Lung (tissue), 12 donors: ENCODE measurements around the gene PRSS1. TPM values are rescaled to one million over a fixed set of nuclear protein-coding genes. Genes with fewer than 3 reads are reported as not detected.
"Not testable (repeated sequence)": the region's sequence is repeated elsewhere in the genome, so short reads cannot be mapped to it uniquely, and the experiment has no call there.

Experiments used
- ATAC-seq: fragments of 200-7000 bp; cut with Tn5 transposase; one replicate; pipeline ENCODE4 v1.9.1; 2020; ENCODE audit warnings: moderate number of reproducible peaks; ENCODE audit not compliant: insufficient read depth, low FRiP score
- DNase-seq, 3 donors: peaks; one replicate each; pipeline ENCODE4 v3.0.0-alpha.2; 2013 to 2017
- H3K27ac ChIP-seq, 2 donors: one replicate each; pipeline ENCODE4 v1.5.1; 2013; ENCODE audit warnings: mild to moderate bottlenecking in 2 of 2, moderate library complexity in 2 of 2, control low read depth in 1 of 2, inconsistent platforms in 1 of 2, low read depth in 1 of 2, low read length in 1 of 2
- H3K27me3 ChIP-seq, 3 donors: one replicate each; pipeline ENCODE4 v1.5.1; 2013; ENCODE audit warnings: low read length in 2 of 3; ENCODE audit not compliant: control insufficient read depth in 3 of 3, insufficient read depth in 3 of 3
- H3K36me3 ChIP-seq, 4 donors: one replicate each; pipeline ENCODE4 v1.5.1; 2013; ENCODE audit warnings: low read length in 4 of 4, mild to moderate bottlenecking in 1 of 4, moderate library complexity in 1 of 4; ENCODE audit not compliant: control insufficient read depth in 4 of 4, insufficient read depth in 4 of 4
- H3K4me1 ChIP-seq, 5 donors: one replicate each; pipeline ENCODE4 v1.5.1; 2013; ENCODE audit warnings: low read length in 5 of 5, mild to moderate bottlenecking in 2 of 5, moderate library complexity in 1 of 5; ENCODE audit not compliant: control insufficient read depth in 5 of 5, insufficient read depth in 5 of 5
- H3K4me3 ChIP-seq: one replicate; pipeline ENCODE4 v1.5.1; 2013; ENCODE audit warnings: mild to moderate bottlenecking, control low read depth, moderate library complexity
- H3K9ac ChIP-seq, 2 donors: one replicate each; pipeline ENCODE4 v1.5.1; 2013; ENCODE audit warnings: low read length in 2 of 2, control low read depth in 1 of 2; ENCODE audit not compliant: insufficient read depth in 1 of 2
- H3K9me3 ChIP-seq, 4 donors: one replicate each; pipeline ENCODE4 v1.5.1; 2013; ENCODE audit warnings: low read length in 3 of 4, mild to moderate bottlenecking in 1 of 4, moderate library complexity in 1 of 4; ENCODE audit not compliant: control insufficient read depth in 4 of 4, insufficient read depth in 3 of 4
- WGBS, 2 donors: extraction: QIAGEN DNeasy Blood & Tissue Kit; methylation state at CpG; one replicate each; pipeline ENCODE4 v1.1.7; 2013; 5-methylcytosine and 5-hydroxymethylcytosine counted together
- polyA plus RNA-seq, 2 donors: library from polyadenylated mRNA; stranded (reverse); fragments of 200-250 nt; gene quantifications; one replicate each; pipeline ENCODE4 v1.2.1, GENCODE V29; 2013
- total RNA-seq, 2 donors: library from RNA; depleted of rRNA in 1 of 2; stranded (reverse); fragments of >200 nt in 1 of 2; gene quantifications; one replicate each; pipeline ENCODE4 v1.2.1, GENCODE V29; 2014 to 2021
- TF ChIP-seq, protein P1 (sequence below): IDR thresholded peaks from 2 replicates; pipeline ENCODE4 v1.5.1; 2012; ENCODE audit warnings: mild to moderate bottlenecking; ENCODE audit errors: control extremely low read depth, extremely low read depth
- donor health status: control.
- donor health status: control.
- donor health status: Bipolar disorder and iron deficiency.
- donor health status: healthy.
- donor health status: DM: yes; HTN: yes; CAD: no.

PRSS1 gene
- total and polyA plus RNA-seq, 4 donors = 0.41 to 16.8 (median 1.1) TPM; not detected in 1

DNA sequence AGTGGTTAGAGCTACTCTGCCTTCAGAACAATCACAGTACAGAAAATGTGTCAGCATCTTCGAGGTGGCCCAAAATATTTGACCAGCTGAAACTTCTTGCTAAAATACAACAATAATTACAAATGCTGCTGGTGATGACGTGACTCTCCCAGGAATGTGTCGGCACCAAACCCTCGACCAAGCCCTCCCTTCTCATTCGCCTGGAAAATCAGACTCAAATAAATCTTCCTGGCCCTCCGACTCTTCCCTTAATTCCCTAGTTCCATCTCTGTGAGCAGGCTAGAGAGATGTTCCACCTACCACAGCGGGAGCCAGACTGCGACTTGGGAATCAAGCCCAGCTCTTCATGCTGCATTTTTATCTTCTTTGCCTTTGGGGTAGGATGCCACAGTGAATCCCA is 25.6 kb downstream of the PRSS1 start:
- 47 to 60% methylated on average over 8 of the region's 8 CpGs for WGBS, 2 donors
- ATAC-seq = no peak

DNA sequence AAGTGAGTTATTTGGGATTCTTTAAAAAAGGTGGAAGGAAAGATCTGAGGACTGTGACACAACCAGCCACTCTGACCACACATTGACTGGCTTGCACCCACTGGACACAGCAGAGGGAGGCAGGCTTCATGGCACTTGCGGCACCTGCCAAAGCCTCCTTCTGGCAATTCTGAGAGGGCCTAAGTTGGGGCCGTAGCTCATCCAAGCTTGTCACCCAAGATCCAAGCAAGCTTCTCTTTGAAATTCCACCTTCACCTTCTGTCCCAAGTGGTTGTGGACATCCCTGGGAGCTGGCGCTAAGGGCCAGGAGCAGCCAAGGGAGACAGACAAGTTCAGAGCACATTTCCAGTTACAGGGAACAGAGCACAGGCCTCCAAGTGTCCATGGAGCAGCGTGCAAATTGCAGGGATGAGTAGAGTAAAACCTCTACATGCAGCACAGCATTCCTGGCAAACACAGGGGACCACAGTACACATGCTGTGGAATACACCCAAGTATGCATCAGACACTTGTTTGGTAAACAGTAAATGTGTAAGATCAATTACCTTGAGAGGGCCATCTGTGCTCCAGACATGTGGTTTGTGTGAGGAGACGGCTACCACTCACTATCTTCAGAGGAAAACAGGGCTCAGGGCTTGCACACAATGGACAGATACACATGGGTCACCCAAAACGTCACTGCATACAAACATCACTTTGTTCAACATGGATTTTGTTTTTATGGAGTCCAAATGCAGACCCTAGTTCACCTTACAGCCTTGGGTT is 26.3 kb downstream of the PRSS1 start:
- not testable (repeated sequence) for H3K9ac ChIP-seq, H3K27ac ChIP-seq, H3K27me3 ChIP-seq, H3K9me3 ChIP-seq, ATAC-seq, DNase-seq, H3K4me3 ChIP-seq, H3K36me3 ChIP-seq, H3K4me1 ChIP-seq
- 69 to 74% methylated on average over 6 of the region's 6 CpGs for WGBS, 2 donors

More for the DNA sequence above, 25.6 kb downstream of the PRSS1 start:
- H3K4me1 ChIP-seq = no peaks in the 10 kb centered on the region
- TF ChIP-seq, protein P1, sequence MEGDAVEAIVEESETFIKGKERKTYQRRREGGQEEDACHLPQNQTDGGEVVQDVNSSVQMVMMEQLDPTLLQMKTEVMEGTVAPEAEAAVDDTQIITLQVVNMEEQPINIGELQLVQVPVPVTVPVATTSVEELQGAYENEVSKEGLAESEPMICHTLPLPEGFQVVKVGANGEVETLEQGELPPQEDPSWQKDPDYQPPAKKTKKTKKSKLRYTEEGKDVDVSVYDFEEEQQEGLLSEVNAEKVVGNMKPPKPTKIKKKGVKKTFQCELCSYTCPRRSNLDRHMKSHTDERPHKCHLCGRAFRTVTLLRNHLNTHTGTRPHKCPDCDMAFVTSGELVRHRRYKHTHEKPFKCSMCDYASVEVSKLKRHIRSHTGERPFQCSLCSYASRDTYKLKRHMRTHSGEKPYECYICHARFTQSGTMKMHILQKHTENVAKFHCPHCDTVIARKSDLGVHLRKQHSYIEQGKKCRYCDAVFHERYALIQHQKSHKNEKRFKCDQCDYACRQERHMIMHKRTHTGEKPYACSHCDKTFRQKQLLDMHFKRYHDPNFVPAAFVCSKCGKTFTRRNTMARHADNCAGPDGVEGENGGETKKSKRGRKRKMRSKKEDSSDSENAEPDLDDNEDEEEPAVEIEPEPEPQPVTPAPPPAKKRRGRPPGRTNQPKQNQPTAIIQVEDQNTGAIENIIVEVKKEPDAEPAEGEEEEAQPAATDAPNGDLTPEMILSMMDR = no peak
- no peak for DNase-seq
- H3K36me3 ChIP-seq = no peaks in the 10 kb centered on the region
- H3K9ac ChIP-seq = no peak overlapping the region
- peaks cover 0 to 3% (median 0%) of the 10 kb centered on the region in 3 donors for H3K27me3 ChIP-seq
- H3K4me3 ChIP-seq = no peak overlapping the region
- no peak overlapping the region for H3K27ac ChIP-seq
- H3K9me3 ChIP-seq = no peaks in the 10 kb centered on the region

DNA sequence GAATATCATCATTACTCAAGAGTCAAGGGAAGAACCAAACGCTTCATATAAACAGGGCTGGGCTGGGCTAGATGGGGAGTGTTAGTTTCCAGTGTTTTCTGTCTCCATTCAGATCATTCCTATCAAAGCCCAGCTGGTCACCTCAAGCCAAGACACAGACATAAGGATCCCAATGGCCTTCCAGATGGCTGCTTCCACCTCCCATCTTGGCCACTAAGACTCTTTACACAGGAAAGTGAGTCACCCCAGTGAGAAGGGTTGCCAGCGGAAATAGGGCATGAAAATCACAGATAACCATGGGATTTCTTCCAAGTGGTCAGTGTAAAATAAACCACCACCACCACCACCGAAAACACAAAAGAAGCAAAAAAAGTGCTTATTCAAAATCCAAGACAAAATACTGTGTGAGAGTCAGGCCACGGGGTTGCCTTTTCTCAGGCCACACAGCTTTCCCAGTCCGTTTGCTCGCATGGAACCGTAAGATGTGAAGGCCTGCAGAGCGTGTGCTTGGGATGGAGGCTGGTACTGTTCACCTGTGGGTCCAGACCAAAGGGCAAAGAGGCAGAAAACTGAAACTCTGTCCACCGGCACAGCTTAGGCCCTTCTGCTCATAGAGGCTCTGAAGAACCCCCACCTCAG is 27.1 kb downstream of the PRSS1 start:
- Histone ChIP-seq H3K36me3 (no peaks in the 10 kb centered on the region), H3K4me1 (no peaks in the 10 kb centered on the region), H3K27me3 (peaks cover 0 to 3% (median 0%) of the 10 kb centered on the region in 3 donors), H3K9ac (no peak overlapping the region), H3K4me3 (no peak overlapping the region), H3K9me3 (no peaks in the 10 kb centered on the region), H3K27ac (no peak overlapping the region)
- 65 to 68% methylated on average over 9 of the region's 9 CpGs for WGBS, 2 donors
- DNase-seq (no peak), ATAC-seq (no peak)
- TF ChIP-seq, protein P1 = no peak

DNA sequence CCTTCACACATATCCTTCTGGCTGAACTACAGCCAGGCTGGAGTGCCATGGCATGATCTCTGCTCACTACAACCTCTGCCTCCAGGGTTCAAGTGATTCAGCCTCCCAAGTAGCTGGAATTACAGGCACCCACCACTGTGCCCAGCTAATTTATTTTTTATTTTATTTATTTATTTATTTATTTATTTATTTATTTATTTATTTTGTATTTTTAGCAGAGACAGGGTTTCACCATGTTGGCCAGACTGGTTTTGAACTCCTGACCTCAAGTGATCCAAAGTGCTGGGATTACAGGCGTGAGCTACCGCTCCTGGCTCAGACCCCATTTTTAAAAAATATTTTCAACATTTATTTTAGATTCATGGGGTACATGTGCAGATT is 27.6 kb downstream of the PRSS1 start:
- H3K4me1 ChIP-seq, H3K9me3 ChIP-seq, H3K9ac ChIP-seq, H3K4me3 ChIP-seq, DNase-seq, H3K27me3 ChIP-seq, ATAC-seq, H3K27ac ChIP-seq, H3K36me3 ChIP-seq: not testable (repeated sequence)
- 93 to 98% methylated on average over 2 of the region's 2 CpGs for WGBS, 2 donors
